ENCODE results near the gene FSIP2. TPM values are rescaled to one million over a fixed set of nuclear protein-coding genes. Genes with fewer than 3 reads are reported as not detected.

FSIP2 gene
- total and polyA plus RNA-seq, 5 donors from 2014 or later = 0.03 to 0.32 TPM; not detected in 3

DNA sequence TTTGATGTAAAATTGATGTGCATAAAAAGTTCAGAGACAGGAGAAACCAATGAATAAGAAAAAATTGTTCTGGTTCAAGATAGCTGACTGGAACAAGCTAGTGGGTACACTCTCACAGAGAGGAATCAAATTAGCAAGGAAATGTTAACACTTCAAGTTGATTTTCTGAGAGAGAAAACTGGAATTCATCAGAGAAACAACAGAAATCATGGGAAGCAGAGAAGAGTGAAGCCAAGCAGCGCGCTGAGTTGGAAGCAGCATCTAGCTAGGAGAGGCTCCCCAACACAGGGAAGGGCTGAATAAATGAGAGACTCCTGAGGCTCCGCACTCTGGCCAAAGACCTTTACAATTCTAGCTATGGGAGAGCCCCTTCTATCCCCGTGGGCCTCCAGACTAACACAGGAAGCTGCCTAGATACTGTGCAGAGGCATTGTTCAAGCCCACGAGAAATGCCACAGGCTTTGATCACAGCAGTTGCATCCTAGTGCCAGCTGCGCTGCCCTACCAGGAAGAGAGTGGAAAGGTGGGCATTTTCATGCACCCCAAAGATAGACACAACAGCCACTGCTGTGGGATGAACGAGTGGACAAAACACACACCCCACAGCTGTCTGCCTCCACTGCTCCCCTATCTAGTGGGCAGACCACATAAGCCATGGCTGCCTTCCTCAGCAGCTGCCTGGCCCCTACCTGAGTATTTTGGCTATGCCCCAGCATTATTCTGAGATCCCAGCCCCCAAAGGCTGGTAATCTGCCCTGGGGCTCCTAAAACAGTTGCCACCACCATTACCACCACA is 136.7 kb downstream of the FSIP2 start:
- no peaks in the 10 kb centered on the region for H3K4me1 Mint-ChIP-seq
- Histone ChIP-seq H3K27me3 (ENCODE audit: control insufficient read depth, insufficient read depth, low read length) (no peaks in the 10 kb centered on the region), H3K4me1 (ENCODE audit: control insufficient read depth, insufficient read depth, low read length, poor library complexity, severe bottlenecking) (no peaks in the 10 kb centered on the region), H3K36me3 (ENCODE audit: control insufficient read depth, insufficient read depth, low read length) (no peaks in the 10 kb centered on the region), H3K4me3 (ENCODE audit: low read depth, low read length) (no peak overlapping the region), H3K9me3 (ENCODE audit: control insufficient read depth in 2 of 2, low read length in 2 of 2) (no peaks in the 10 kb centered on the region), H3K27ac (ENCODE audit: insufficient read depth, low read length, poor library complexity, severe bottlenecking) (no peak overlapping the region)
- no peaks in the 10 kb centered on the region for H3K27me3 Mint-ChIP-seq
- no peak overlapping the region for H3K4me3 Mint-ChIP-seq
- DNase-seq (no peak), ATAC-seq (ENCODE audit: low read depth in 2 of 2) (no peak)
- peaks cover 0 to 10% (median 2%) of the 10 kb centered on the region in 7 donors for H3K9me3 Mint-ChIP-seq
- no peaks in the 10 kb centered on the region for H3K36me3 Mint-ChIP-seq
- H3K27ac Mint-ChIP-seq = no peak overlapping the region

DNA sequence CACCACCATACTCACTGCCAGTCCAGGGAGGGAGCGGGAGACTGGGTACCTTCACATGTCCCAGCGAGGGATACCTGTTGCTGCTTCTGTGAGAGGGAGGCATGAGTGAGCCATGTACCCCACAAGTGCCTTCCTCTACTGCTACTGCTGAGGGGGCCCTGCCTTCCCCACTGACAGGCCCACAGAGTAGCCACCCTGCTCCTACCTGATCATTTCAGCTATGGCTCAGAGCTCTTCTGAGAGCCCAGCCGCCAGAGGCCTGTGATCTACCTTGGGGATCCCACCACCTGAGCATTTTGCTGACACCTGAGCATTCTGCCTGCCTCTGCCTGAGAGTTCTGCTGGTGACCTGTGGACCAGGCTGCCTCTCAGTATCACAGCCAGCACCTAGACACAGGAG is 137.6 kb downstream of the FSIP2 start:
- H3K27ac Mint-ChIP-seq = no peak overlapping the region
- no peaks in the 10 kb centered on the region for H3K27me3 Mint-ChIP-seq
- H3K4me3 ChIP-seq (ENCODE audit: low read depth, low read length) = no peak overlapping the region
- ATAC-seq (ENCODE audit: low read depth in 2 of 2) (no peak), DNase-seq (no peak)
- no peaks in the 10 kb centered on the region for H3K36me3 ChIP-seq (ENCODE audit: control insufficient read depth, insufficient read depth, low read length)
- H3K9me3 Mint-ChIP-seq = peaks cover 0 to 13% (median 4%) of the 10 kb centered on the region in 7 donors
- no peaks in the 10 kb centered on the region for H3K9me3 ChIP-seq (ENCODE audit: control insufficient read depth in 2 of 2, low read length in 2 of 2)
- no peaks in the 10 kb centered on the region for H3K4me1 Mint-ChIP-seq
- H3K27me3 ChIP-seq (ENCODE audit: control insufficient read depth, insufficient read depth, low read length) = no peaks in the 10 kb centered on the region
- no peaks in the 10 kb centered on the region for H3K4me1 ChIP-seq (ENCODE audit: control insufficient read depth, insufficient read depth, low read length, poor library complexity, severe bottlenecking)
- H3K4me3 Mint-ChIP-seq = no peak overlapping the region
- H3K27ac ChIP-seq (ENCODE audit: insufficient read depth, low read length, poor library complexity, severe bottlenecking) = no peak overlapping the region
- H3K36me3 Mint-ChIP-seq = no peaks in the 10 kb centered on the region

GRCh38 chr2:185880396-185880795 is 141.8 kb downstream of the FSIP2 start:
- H3K27ac Mint-ChIP-seq = no peak overlapping the region
- no peaks in the 10 kb centered on the region for H3K27me3 Mint-ChIP-seq
- ATAC-seq (ENCODE audit: low read depth in 2 of 2) (no peak), DNase-seq (no peak)
- no peak overlapping the region for H3K4me3 Mint-ChIP-seq
- Histone ChIP-seq H3K9me3 (ENCODE audit: control insufficient read depth in 2 of 2, low read length in 2 of 2) (no peaks in the 10 kb centered on the region), H3K36me3 (ENCODE audit: control insufficient read depth, insufficient read depth, low read length) (no peaks in the 10 kb centered on the region), H3K4me3 (ENCODE audit: low read depth, low read length) (no peak overlapping the region), H3K27ac (ENCODE audit: insufficient read depth, low read length, poor library complexity, severe bottlenecking) (no peak overlapping the region), H3K27me3 (ENCODE audit: control insufficient read depth, insufficient read depth, low read length) (no peaks in the 10 kb centered on the region), H3K4me1 (ENCODE audit: control insufficient read depth, insufficient read depth, low read length, poor library complexity, severe bottlenecking) (no peaks in the 10 kb centered on the region)
- no peaks in the 10 kb centered on the region for H3K4me1 Mint-ChIP-seq
- no peaks in the 10 kb centered on the region for H3K36me3 Mint-ChIP-seq
- peaks cover 0 to 19% (median 4%) of the 10 kb centered on the region in 7 donors for H3K9me3 Mint-ChIP-seq

All from CD4-positive, CD25-positive, alpha-beta regulatory T cell (primary cell).